ENCODE measurements around the gene DPYD. TPM values are rescaled to one million over a fixed set of nuclear protein-coding genes. Genes with fewer than 3 reads are reported as not detected.

The DPYD gene
- total RNA-seq, 2 donors from 2014 or later: 9.2 to 17.5 TPM

GRCh38 chr1:97105531-97105930 is 815.3 kb downstream of the DPYD start:
- Histone ChIP-seq H3K9ac (ENCODE audit: extremely low read depth, low read length, poor library complexity, severe bottlenecking) (no peak overlapping the region), H3K4me3 (ENCODE audit: low read length) (no peak overlapping the region), H3K4me1 (ENCODE audit: control insufficient read depth, insufficient read depth, low read length) (no peaks in the 10 kb centered on the region), H3K9me3 (ENCODE audit: control insufficient read depth, low read length) (no peaks in the 10 kb centered on the region), H3K36me3 (ENCODE audit: control insufficient read depth, insufficient read depth, low read length) (no peaks in the 10 kb centered on the region), H3K27me3 (ENCODE audit: control insufficient read depth, insufficient read depth, low read length, poor library complexity, severe bottlenecking) (no peaks in the 10 kb centered on the region), H3K27ac (ENCODE audit: low read depth, low read length) (no peak overlapping the region)
- no peaks in the 10 kb centered on the region for H3K27me3 Mint-ChIP-seq (ENCODE audit: insufficient read depth)
- H3K9me3 Mint-ChIP-seq: no peaks in the 10 kb centered on the region
- WGBS, 2 experiments (ENCODE audit: insufficient coverage in 1 of 2, insufficient read length in 1 of 2): 90 to 93% methylated on average over 2 of the region's 2 CpGs
- no peak for TF ChIP-seq CTCF (conservative IDR thresholded peaks at IDR 0.05)
- H3K4me1 Mint-ChIP-seq: no peaks in the 10 kb centered on the region
- DNase-seq: no peak
- no peak overlapping the region for H3K27ac Mint-ChIP-seq
- no peaks in the 10 kb centered on the region for H3K36me3 Mint-ChIP-seq (ENCODE audit: low read depth)
- H3K4me3 Mint-ChIP-seq: no peak overlapping the region

GRCh38 chr1:97101509-97101908 is 819.3 kb downstream of the DPYD start:
- Mint-ChIP-seq H3K27me3 (ENCODE audit: insufficient read depth) (no peaks in the 10 kb centered on the region), H3K27ac (no peak overlapping the region), H3K4me3 (no peak overlapping the region), H3K36me3 (ENCODE audit: low read depth) (no peaks in the 10 kb centered on the region), H3K9me3 (peaks cover 2% of the 10 kb centered on the region), H3K4me1 (no peaks in the 10 kb centered on the region)
- WGBS, 2 experiments (ENCODE audit: insufficient coverage in 1 of 2, insufficient read length in 1 of 2): 79% methylated on average over 2 of the region's 2 CpGs; no CpG with 5 or more reads in 1 of the 2 experiments
- no peak overlapping the region for H3K27ac ChIP-seq (ENCODE audit: low read depth, low read length)
- no peaks in the 10 kb centered on the region for H3K27me3 ChIP-seq (ENCODE audit: control insufficient read depth, insufficient read depth, low read length, poor library complexity, severe bottlenecking)
- DNase-seq: no peak
- no peak overlapping the region for H3K9ac ChIP-seq (ENCODE audit: extremely low read depth, low read length, poor library complexity, severe bottlenecking)
- H3K9me3 ChIP-seq (ENCODE audit: control insufficient read depth, low read length): no peaks in the 10 kb centered on the region
- H3K4me1 ChIP-seq (ENCODE audit: control insufficient read depth, insufficient read depth, low read length): no peaks in the 10 kb centered on the region
- no peaks in the 10 kb centered on the region for H3K36me3 ChIP-seq (ENCODE audit: control insufficient read depth, insufficient read depth, low read length)
- H3K4me3 ChIP-seq (ENCODE audit: low read length): no peak overlapping the region
- no peak for TF ChIP-seq CTCF (conservative IDR thresholded peaks at IDR 0.05)

- Mint-ChIP-seq H3K9me3 (peaks cover 2% of the 10 kb centered on the region), H3K27ac (no peak overlapping the region), H3K4me1 (no peaks in the 10 kb centered on the region), H3K27me3 (ENCODE audit: insufficient read depth) (no peaks in the 10 kb centered on the region), H3K36me3 (ENCODE audit: low read depth) (no peaks in the 10 kb centered on the region), H3K4me3 (no peak overlapping the region)
- Histone ChIP-seq H3K9ac (ENCODE audit: extremely low read depth, low read length, poor library complexity, severe bottlenecking) (no peak overlapping the region), H3K36me3 (ENCODE audit: control insufficient read depth, insufficient read depth, low read length) (no peaks in the 10 kb centered on the region), H3K4me1 (ENCODE audit: control insufficient read depth, insufficient read depth, low read length) (no peaks in the 10 kb centered on the region), H3K4me3 (ENCODE audit: low read length) (no peak overlapping the region), H3K9me3 (ENCODE audit: control insufficient read depth, low read length) (no peaks in the 10 kb centered on the region), H3K27ac (ENCODE audit: low read depth, low read length) (no peak overlapping the region), H3K27me3 (ENCODE audit: control insufficient read depth, insufficient read depth, low read length, poor library complexity, severe bottlenecking) (no peaks in the 10 kb centered on the region)
- DNase-seq: no peak
- 86% methylated on average over 1 of the region's 1 CpG; no CpG with 5 or more reads in 1 of the 2 experiments for WGBS, 2 experiments (ENCODE audit: insufficient coverage in 1 of 2, insufficient read length in 1 of 2)
- no peak for TF ChIP-seq CTCF (conservative IDR thresholded peaks at IDR 0.05)
Measured at GRCh38 chr1:97097404-97097925, 823.4 kb downstream of the DPYD start.

Measured in endodermal cell (in vitro differentiated cells).